VCaP (cell line): ENCODE results near the gene ST3GAL3.

Experiments
- H3K27ac ChIP-seq: fragments of 450-650 bp; 2 replicates; pipeline ENCODE4 v1.5.1; 2017
- CTCF ChIP-seq: fragments of 450-650 bp; conservative IDR thresholded peaks from 2 replicates; pipeline ENCODE4 v1.5.1; 2017; ENCODE audit warnings: mild to moderate bottlenecking, moderate library complexity

Gene ST3GAL3

GRCh38 chr1:43925846-43926245 lies 218.5 kb downstream of the ST3GAL3 start:
- no peak overlapping the region for H3K27ac ChIP-seq
- no peak for TF ChIP-seq CTCF

- peak; percentile 69 for TF ChIP-seq CTCF
- H3K27ac ChIP-seq: no peak overlapping the region
Observed at GRCh38 chr1:43930168-43930948, 223.0 kb downstream of the ST3GAL3 start.

GRCh38 chr1:43930949-43931275 lies 223.6 kb downstream of the ST3GAL3 start:
- no peak overlapping the region for H3K27ac ChIP-seq
- TF ChIP-seq CTCF: no peak

GRCh38 chr1:43931711-43932660 lies 224.7 kb downstream of the ST3GAL3 start:
- TF ChIP-seq CTCF: no peak
- H3K27ac ChIP-seq: no peak overlapping the region

- TF ChIP-seq CTCF: no peak
- no peak overlapping the region for H3K27ac ChIP-seq
Observed at GRCh38 chr1:43932786-43933385, 225.6 kb downstream of the ST3GAL3 start.

GRCh38 chr1:43933386-43934100 lies 226.2 kb downstream of the ST3GAL3 start, which contains the start of gene ARTN:
Gene ARTN, plus strand, starts transcription at chr1:43933801. Its CDS starts 1,856 bp downstream, at chr1:43935657.
- H3K27ac ChIP-seq: no peak within 1 kb of the TSS
- TF ChIP-seq CTCF: no peak
